HTERT RPE-1 (cell line): ENCODE results near the gene ROBO1.
"Not testable (repeated sequence)": the region's sequence is repeated elsewhere in the genome, so short reads cannot be mapped to it uniquely, and the experiment has no call there.

Experiments
- in situ Hi-C: fragments of 300-500 bp; cut with MboI; formaldehyde crosslinking; loops from 4 replicates; pipeline ENCODE4 v1.14.3; 2020; ENCODE audit warnings: low sequenced_read_pairs

The ROBO1 gene

DNA sequence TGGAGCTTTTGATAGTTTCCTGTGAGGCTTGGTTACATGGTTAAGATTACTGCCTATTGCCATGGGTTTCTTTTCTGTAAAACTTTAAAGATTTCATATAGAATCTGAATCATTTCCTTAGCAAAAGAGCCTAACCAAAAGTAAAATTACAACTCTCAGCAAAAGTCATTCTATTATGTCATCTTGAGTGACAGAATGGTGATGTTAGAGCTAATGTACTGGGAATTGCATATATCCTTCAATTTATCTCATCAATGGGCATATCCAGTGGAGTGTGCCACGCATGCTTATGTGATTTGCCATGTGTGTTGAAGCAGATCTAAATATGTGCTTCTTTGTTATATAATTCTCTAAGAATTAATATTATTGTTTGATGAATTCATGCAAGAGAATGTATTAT lies 212.1 kb downstream of the ROBO1 start:
- in situ Hi-C loops: no loop called here

GRCh38 chr3:79551997-79552396 lies 215.8 kb downstream of the ROBO1 start:
- in situ Hi-C loops: no loop called here

DNA sequence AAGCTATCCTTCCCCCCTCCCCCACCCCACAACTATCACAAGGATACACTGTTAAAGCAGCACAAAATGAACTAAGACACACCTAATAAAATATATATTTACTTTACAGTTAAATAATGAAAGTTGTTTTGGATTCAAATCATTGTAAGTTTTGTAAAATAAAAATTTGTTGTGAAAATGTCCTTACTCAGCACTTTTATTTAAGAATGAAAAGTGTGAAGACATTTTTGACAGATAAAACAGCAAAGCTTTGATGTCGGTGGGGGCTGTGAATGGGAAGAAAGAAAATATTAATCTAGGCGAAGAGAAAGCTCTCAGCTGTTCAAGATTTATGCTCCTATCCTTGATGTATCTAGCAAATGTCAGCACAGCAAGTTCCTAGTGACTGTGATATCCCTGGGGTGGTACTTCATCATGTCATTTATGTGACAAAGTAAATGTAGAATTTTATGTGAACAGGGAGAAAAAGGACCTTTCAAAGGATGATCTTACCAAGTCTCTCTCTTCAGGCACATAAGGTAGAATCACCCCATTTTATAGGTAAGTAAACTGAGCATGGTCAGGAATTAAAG lies 216.4 kb downstream of the ROBO1 start:
- in situ Hi-C loops: no loop called here

DNA sequence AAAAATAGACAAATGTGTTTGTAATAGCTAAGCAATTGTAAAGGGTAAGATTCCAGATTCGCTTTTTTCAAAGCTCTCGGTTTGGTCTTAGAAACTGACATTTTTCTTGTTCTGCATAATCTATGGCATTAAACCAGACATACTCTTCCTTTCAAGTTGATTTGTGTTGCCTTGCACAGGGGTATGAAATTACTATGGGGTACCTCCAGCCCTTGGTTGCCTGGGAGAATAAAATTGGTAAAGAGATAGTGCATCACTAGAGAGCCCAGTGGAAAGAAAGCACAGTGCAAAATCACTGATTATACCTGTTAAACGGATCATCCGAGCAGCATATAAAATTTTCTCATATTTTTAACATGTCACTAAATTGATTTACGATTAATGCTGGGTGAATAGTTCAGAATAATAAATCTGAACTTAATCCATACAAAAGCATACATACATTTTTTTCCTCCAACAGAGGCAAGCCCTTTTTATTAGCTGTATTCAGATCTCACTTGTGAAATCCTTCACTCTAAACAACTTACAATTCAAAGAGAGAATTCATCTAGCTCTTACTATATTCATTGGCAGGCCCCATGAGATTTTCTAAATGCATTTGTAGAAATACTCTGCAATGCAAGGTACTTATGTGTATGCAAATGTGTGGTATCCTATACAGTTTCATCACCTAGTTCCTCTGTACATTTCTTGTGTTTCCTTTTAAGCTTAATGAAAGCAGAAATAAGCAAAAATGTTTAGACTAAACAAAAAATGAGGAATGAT lies 224.4 kb downstream of the ROBO1 start:
- in situ Hi-C loops: no loop called here

GRCh38 chr3:79534727-79535126 lies 233.1 kb downstream of the ROBO1 start:
- in situ Hi-C loops: no loop called here

DNA sequence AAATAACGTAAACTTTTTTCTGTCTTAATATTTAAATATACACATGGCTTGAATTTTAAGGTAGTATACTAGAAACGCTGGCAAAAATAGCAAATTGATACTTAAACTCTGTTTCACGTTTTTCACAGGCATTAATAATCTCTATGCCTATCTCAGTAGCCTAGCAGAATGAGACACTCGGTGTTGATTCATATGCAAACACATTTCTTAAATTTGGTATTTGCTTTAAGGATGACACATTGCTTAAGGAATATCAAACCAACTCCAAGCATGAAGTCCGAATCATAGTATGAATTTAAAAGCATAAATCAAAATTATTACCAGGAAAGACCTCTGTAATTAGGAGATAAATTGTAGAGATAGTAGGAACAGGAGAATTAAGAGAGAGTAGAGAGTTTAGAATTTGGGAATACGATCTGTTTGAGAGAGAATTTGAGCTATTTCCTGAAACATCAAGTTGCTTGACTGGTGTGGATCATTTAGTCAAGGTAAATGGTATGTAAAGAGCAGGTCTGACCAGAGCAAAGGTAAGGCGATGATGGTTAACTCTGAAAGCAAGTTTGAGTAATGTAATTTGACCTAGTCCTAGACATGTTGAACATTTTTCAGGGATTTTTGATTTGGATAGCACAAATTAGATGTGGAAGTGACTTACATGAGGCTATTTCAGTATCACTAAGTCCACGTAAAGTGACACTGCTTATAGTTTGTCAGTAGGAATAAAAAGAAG lies 236.1 kb downstream of the ROBO1 start:
- in situ Hi-C loops: no loop called here

DNA sequence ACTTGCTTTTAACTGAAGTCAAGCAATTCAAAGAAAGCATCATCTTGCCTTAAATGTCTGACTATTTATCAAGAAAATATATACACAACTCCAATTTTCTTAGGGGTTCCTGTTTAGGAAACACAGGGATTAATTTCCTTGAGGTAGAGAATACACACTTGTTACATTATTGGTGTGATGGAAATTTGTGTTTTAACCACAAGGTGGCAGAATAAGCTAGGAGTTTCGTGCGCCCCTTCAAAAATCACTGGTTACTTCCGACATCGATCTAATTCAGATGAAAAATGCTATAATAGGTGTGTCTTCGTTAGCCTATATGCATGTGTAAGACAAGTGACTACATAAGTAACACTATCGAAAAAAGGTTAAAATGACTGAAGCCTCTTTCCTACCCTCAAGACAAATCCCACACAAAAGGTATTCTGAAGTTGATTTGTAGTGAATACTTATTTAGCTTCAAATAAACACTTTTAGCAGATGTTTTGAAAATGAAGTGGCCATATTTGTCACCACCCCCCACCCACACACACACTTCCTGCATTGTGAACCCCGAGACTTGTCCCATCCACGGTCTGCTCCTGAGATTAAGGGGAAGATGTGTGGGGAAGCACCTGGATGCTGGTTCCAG lies 246.5 kb downstream of the ROBO1 start:
- in situ Hi-C loops: no loop called here

- in situ Hi-C loops: no loop called here
Measured at GRCh38 chr3:79517766-79518413, 249.9 kb downstream of the ROBO1 start.

DNA sequence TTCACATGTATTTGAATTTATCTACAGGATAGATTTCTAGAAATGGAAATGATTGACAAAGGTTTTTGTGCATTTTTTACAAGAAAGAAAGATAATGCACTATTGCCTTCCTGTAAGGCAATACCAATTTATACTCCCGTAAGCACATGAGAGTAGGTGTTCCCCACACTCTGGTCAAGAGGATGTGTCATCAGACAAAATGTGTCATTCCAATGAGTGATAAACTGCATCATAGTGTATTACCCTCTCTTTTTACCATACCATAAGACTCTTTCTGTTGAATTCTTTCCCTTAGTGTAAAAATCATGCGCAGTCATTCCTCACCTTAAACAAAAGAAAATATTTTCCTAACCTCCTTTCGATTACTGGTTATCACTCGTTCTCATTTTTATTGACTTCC lies 251.0 kb downstream of the ROBO1 start:
- in situ Hi-C loops: no loop called here

GRCh38 chr3:79515072-79515471 lies 252.7 kb downstream of the ROBO1 start:
- in situ Hi-C loops: no loop called here

GRCh38 chr3:79514069-79514468 lies 253.7 kb downstream of the ROBO1 start:
- in situ Hi-C loops: no loop called here

GRCh38 chr3:79506751-79507150 lies 261.0 kb downstream of the ROBO1 start:
- in situ Hi-C loops: no loop called here

DNA sequence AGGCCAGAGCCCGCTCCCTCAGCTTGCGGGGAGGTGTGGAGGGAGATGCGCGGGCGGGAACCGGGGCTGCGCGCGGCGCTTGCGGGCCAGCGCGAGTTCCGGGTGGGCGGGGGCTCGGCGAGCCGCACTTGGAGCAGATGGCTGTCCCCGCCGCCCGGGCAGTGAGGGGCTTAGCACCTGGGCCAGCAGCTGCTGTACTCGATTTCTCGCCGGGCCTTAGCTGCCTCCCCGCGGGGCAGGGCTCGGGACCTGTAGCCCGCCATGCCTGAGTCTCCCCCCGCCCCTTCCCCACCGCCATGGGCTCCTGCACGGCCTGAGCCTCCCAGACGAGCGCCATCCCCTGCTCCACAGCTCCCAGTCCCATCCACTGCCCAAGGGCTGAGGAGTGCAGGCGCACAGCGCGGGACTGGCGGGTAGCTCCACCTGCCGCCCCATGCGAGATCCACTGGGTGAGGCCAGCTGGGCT lies 265.5 kb downstream of the ROBO1 start:
- in situ Hi-C loops: not testable (repeated sequence)

- in situ Hi-C loops: no loop called here
Measured at GRCh38 chr3:79497447-79498111, 270.2 kb downstream of the ROBO1 start.

- in situ Hi-C loops: no loop called here
Measured at GRCh38 chr3:79491029-79491641, 276.7 kb downstream of the ROBO1 start.

GRCh38 chr3:79490165-79491028 lies 277.4 kb downstream of the ROBO1 start:
- in situ Hi-C loops: no loop called here

DNA sequence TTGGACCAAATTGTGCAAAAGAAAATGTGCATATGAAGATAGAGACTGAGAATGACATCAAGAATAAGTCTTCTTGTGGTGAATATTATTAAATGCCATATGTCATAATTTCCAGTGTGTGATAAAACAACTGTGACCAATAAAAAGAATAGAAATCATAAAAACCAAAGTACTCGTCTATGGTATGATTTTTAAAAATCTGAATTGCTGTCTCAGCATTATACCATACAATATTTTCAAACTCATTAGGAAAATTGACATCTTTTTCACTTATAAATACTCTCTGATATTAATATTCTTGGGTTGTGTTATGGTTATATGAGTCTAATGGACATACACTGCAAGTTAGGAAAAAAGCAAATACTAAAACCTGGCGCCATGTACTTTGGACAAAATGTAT lies 279.4 kb downstream of the ROBO1 start:
- in situ Hi-C loops: no loop called here

- in situ Hi-C loops: no loop called here
Measured at GRCh38 chr3:79480746-79481145, 287.1 kb downstream of the ROBO1 start.

- in situ Hi-C loops: no loop called here
Measured at GRCh38 chr3:79478620-79479019, 289.2 kb downstream of the ROBO1 start.
